Kidney capillary endothelial cell (primary cell): ENCODE measurements around the gene CNBD2.
"Not testable (repeated sequence)": the region's sequence is repeated elsewhere in the genome, so short reads cannot be mapped to it uniquely, and the experiment has no call there.

Experiments used
- DNase-seq: peaks from one replicate; pipeline ENCODE4 v3.0.0-alpha.2; 2018; ENCODE audit warnings: low spot score

The CNBD2 gene

DNA sequence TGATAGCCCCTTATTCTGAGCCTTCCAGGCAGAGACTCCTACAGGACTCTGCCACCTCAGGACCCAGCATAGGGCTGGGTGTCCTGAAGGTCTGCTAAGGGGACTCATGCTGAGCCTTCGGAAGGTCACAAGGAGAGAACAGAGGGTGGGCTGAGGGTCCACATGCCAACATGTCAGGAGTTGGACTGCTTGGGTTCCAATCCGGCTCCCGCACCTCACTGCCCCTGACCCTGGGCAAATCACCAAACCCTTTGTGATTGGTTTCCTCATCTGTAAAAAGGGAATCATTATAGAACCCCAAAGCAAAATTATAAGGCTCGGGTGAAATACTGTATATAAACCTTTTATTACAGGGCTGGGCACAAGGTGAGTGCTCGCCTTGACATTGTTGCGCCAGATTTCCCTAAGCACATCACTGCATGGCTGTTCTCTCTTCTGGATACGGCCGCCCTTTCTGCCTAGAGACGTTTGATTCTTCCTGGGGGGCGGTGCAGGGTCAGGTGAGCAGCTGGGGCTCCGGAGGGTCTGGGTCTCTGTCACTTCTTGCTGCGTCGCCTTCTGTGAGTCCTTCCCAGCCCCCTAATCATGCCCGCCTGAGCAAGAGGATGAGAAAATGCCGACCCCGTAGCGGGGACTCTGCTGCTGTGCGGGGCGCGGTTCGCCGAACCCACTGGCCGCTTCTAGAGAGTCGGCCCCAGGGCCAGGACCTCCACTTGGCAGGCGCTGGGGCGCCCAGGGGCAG is 95.7 kb downstream of the CNBD2 start:
- DNase-seq: no peak

DNA sequence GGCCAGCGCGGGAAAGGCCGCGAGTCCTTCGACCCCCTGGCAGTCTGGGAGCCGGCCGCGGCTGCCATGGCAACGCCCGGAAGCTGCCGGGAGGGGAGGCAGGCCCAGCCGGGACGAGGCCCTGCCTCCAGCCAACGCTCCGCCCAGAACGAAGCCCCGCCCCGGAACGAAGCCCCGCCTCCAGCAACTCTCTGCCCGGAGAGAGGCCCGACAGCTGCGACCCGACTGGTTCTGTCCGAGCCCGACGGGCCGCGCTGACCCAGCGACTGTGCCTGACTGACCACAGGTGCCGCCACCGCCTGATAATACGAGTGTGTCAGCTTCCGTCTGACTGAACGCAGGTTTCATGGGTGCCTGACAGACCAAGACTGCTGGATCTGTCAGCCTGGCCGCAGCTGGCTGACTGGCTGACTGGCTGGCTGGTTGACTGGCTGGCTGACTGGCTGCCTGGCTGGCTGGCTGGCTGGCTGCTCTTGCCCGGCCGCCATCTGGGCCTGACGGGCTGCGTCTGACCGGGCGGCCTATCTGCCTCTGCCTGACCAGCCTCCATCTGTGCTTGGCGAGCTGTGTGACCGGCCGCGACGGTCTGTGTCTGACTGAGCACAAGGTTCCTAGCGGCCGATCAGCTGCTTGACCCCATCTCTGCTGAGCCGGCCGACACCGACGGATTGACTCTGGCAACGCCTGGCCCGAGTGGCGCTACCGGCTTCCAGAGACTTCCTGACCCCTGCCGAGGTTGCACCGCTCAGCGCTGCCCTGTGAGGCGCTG is 96.5 kb downstream of the CNBD2 start:
- DNase-seq: peak; percentile 87

GRCh38 chr20:36065427-36065998 is 97.1 kb downstream of the CNBD2 start:
- DNase-seq: no peak

DNA sequence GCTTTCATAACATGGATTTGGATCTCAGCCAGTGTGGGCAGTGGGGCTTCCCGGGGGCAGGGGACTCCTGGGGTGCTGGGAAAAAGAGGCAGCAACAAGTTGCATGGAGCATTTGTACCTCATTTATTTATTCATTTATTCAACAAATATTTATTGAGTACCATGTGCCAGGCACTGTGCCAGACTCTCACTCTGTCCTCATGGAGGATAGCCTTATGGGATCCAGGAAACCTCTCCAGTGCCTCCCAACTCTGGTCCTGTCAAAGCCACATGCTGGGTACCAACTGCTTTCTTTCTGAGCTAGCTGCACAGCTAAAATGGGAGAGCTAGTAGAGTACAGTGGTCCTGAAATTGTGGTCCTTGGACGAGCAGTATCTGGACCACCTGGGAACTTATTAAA is 98.4 kb downstream of the CNBD2 start:
- no peak for DNase-seq

DNA sequence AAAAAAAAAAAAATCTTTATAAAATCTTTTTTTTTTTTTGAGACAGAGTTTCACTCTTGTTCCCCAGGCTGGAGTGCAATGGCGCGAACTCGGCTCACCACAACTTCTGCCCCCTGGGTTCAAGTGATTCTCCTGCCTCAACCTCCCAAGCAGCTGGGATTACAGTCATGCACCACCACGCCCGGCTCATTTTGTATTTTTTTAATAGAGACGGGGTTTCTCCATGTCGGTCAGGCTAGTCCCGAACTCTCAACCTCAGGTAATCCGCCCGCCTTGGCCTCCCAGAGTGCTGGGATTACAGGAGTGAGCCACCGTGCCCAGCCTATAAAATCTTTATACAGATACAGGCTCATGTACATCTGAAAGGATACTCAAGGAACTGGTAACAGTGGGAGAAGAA is 100.1 kb downstream of the CNBD2 start:
- DNase-seq: not testable (repeated sequence)

DNA sequence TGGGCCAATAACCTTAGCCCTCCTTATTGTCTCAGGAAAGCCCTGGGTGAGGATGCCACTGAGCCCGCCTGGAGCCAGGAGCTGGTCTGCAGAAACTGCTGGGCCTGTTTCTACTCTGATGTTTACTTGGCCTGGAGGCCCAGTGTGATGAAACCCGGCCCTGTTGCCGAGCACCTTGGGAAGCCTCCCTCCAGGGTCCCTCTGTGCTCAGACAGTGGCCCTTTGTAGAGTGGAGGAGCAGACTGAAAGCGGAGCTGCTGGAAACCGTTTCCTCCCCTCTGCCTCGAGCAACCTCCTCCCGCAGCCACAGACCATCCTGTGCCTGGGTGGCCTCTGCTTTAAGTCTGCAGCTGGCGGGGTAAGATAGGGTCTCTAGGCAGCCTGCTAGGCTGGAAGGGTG is 102.1 kb downstream of the CNBD2 start:
- no peak for DNase-seq

GRCh38 chr20:36071848-36072247 is 103.5 kb downstream of the CNBD2 start:
- DNase-seq: no peak

DNA sequence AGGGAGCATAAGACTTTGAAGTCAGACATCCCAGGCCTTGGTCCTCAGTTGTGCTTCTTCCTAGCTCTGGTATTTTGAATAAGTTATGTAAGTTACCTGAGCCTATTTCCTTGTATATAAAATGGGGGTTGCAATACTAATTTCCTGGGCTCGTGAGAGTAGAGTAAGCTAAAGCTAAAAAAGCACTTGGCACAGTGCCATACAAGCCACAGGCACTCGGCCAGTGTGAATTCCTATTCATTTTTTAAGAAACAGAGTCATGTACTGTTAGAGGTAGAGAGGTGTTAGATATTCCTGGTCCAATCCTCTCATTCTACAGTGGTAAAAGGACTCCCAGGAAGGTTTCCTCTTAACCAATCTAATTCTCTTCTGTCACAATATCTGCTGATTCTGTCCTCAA is 106.6 kb downstream of the CNBD2 start:
- DNase-seq: no peak

- DNase-seq: not testable (repeated sequence)
Observed at GRCh38 chr20:36077762-36078161, 109.4 kb downstream of the CNBD2 start.

GRCh38 chr20:36079486-36079885 is 111.1 kb downstream of the CNBD2 start:
- DNase-seq: no peak

- not testable (repeated sequence) for DNase-seq
Observed at GRCh38 chr20:36079984-36080383, 111.6 kb downstream of the CNBD2 start.
